Measurements from ENCODE around the gene CROCC2.

Gene CROCC2

GRCh38 chr2:241031436-241032165 is 125.5 kb downstream of the CROCC2 start:
- TF ChIP-seq, protein P1, sequence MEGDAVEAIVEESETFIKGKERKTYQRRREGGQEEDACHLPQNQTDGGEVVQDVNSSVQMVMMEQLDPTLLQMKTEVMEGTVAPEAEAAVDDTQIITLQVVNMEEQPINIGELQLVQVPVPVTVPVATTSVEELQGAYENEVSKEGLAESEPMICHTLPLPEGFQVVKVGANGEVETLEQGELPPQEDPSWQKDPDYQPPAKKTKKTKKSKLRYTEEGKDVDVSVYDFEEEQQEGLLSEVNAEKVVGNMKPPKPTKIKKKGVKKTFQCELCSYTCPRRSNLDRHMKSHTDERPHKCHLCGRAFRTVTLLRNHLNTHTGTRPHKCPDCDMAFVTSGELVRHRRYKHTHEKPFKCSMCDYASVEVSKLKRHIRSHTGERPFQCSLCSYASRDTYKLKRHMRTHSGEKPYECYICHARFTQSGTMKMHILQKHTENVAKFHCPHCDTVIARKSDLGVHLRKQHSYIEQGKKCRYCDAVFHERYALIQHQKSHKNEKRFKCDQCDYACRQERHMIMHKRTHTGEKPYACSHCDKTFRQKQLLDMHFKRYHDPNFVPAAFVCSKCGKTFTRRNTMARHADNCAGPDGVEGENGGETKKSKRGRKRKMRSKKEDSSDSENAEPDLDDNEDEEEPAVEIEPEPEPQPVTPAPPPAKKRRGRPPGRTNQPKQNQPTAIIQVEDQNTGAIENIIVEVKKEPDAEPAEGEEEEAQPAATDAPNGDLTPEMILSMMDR (IDR thresholded peaks at IDR 0.05): no peak

DNA sequence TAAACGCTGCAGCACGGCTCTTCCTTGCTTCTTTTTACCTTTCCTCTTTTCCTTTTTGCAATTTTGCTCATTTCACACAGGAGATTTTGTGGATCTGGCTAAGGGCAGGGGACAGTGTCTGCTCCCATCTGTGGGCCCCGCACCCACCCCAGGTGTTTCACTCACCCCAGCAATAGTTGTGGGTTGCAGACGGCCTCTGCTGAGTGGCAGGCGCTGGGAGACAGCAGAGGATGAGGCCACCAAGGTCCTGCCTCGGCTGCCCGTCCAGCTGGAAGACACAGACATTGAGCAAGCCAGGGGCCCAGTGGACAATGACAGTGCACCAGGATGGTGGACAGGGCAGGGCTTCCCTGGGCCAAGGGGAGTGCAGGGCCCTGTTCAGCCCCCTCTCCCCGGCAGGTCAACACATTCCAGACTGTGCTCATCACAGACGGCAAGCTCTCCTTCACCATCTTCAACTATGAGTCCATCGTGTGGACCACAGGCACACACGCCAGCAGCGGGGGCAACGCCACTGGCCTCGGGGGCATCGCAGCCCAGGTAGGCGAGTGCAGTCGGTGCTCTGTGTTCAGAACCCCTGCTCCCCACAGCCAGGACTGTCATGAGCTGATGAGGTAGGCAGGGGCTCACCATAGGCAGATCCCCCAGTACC is 127.3 kb downstream of the CROCC2 start:
- TF ChIP-seq, protein P1 (IDR thresholded peaks at IDR 0.05): no peak

GRCh38 chr2:241033994-241034393 is 127.9 kb downstream of the CROCC2 start:
- TF ChIP-seq, protein P1 (IDR thresholded peaks at IDR 0.05): no peak

DNA sequence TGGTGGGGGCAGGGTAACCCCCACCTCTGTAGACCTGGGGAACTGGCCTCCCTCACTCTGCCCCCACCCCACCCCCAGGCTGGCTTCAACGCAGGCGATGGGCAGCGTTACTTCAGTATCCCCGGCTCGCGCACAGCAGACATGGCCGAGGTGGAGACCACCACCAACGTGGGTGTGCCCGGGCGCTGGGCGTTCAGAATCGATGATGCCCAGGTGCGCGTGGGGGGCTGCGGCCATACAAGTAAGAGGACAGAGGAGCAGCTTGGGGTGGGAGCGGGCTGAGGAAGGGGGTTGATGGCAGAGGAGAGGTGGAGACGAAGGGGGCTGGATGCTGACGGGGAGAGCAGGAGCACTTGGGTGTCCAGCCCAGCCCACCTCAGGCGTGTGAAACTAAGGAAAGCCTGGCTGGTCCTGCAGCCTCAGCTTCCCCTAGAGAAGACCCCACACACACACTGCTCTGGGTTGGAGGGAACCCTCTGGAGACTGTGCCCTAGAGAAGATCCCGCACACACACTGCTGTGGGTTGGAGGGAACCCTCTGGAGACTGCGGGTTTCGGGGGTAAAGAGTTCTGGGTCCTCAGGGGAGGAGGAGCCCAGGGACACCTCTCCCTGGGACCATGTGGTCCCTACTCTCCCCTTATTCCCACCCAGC is 128.5 kb downstream of the CROCC2 start:
- TF ChIP-seq, protein P1 (IDR thresholded peaks at IDR 0.05): no peak

GRCh38 chr2:241035142-241035817 is 129.1 kb downstream of the CROCC2 start:
- TF ChIP-seq, protein P1 (IDR thresholded peaks at IDR 0.05): no peak

DNA sequence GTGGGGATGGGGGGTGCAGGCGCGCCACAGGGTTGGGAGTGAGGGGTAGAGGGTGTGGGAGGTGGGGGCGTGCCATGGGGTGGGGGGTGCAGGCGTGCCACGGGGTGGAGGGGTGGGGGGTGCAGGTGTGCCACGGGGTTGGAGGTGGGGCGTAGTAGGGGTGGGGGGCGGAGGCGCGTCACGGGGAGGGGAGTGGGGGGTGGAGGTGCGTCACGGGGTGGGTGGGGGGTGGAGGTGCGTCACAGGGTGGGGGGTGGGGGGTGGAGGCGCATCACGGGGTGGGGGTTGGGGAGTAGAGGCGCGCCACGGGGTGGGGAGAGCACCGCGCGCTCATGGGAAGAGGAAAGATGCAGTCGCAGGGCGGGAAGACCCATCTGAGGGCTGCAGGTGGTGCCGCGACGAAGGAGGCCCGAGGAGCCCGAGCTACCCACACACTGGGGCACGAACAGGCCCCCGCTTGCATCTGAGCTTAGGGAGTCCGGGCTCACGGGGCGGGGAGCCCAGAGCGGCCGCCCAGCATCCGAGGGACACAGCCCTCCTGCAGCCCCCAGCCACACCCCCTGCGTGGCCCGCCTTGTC is 129.8 kb downstream of the CROCC2 start:
- TF ChIP-seq, protein P1 (IDR thresholded peaks at IDR 0.05): no peak

DNA sequence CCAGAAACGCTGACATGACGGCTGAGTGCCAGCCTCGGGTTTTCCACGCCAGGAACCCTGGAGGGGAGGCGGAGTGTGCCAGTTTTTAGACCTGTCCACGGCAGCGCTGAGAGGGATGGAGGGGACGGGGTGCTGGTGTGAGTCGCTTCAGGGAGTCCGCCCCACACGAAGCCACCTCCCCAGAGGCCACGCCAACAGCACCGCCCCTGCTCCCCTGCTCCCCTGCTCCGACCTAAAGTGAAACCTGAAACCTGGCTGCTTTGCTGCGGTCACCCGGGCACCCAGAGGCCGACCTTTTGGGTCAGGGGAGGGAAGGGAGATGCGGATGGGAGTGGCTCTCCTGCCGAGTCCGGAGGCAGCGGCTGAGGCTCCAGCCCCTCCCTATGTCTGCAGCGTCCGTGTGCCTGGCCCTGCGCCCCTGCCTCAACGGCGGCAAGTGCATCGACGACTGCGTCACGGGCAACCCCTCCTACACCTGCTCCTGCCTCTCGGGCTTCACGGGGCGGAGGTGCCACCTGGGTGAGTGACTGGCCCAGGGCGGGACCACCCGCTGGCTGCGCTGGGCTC is 130.3 kb downstream of the CROCC2 start:
- TF ChIP-seq, protein P1 (IDR thresholded peaks at IDR 0.05): no peak

Data from LNCAP (cell line).